ENCODE measurements around the gene FMNL1. TPM values are rescaled to one million over a fixed set of nuclear protein-coding genes. Genes with fewer than 3 reads are reported as not detected.
A peak's percentile ranks its signal among the peaks of the same experiment; 100 is the strongest.

FMNL1 gene
- total RNA-seq: 100 to 1,000 TPM; 362 to 473 (median 457) TPM
- total RNA-seq (2013): 196 TPM
- total RNA-seq: 78.0 to 693 (median 352) reads per million in 29 experiments

- CTCF ChIA-PET: interaction anchor here (0.6 to 4.6 kb wide), 7 partner anchors 10 to 72 kb away, joined by 3 to 117 read pairs (median 6); partner anchors contain the start of gene HEXIM1 (in 1 of the 2)
- DNase-seq (peak in 30 of 35 experiments; percentile 40 to 80 (median 56)), ATAC-seq (replicated peaks in 1 of 4) (peak in 3 of 4 experiments; percentile 13 to 28 (median 19))
- Mint-ChIP-seq H3K4me3 (peak within 1 kb of the TSS; percentile 95 to 100 (median 99)), H3K36me3 (peaks cover 18% of the 10 kb centered on the region), H3K4me1 (peaks cover 50 to 66% (median 57%) of the 10 kb centered on the region in 3 donors), H3K27me3 (no peaks in the 10 kb centered on the region), H3K27ac (peak within 1 kb of the TSS; percentile 99), H3K9me3 (no peaks in the 10 kb centered on the region)
- Histone ChIP-seq H3K4me1 (ENCODE audit: control insufficient read depth in 1 of 2, extremely low read depth in 1 of 2, insufficient read depth in 2 of 2, low read length in 2 of 2) (peaks cover 22 to 64% of the 10 kb centered on the region in 2 experiments), H3K27me3 (replicated peaks in 1 of 2; ENCODE audit: control insufficient read depth in 2 of 2, extremely low read depth in 1 of 2, insufficient read depth in 2 of 2, low read length in 1 of 2) (no peaks in the 10 kb centered on the region), H3K36me3 (ENCODE audit: control insufficient read depth in 2 of 2, extremely low read depth in 1 of 2, insufficient read depth in 1 of 2, low read length in 1 of 2) (peaks cover 8 to 24% of the 10 kb centered on the region in 2 donors), H3K4me3 (ENCODE audit: control insufficient read depth in 1 of 2, extremely low read depth in 1 of 2, low read length in 1 of 2) (peak within 1 kb of the TSS; percentile 87 to 96), H3K9me3 (no peaks in the 10 kb centered on the region), H3K27ac (ENCODE audit: low read length) (peak within 1 kb of the TSS; percentile 100)
- POLR2A ChIA-PET: interaction anchor here (0.6 to 0.7 kb wide), 4 partner anchors 79 to 354 kb away, joined by 3 to 9 read pairs (median 8); no protein-coding TSS in a partner anchor
- WGBS (ENCODE audit: insufficient coverage): under 1% methylated on average over 76 of the region's 98 CpGs
Observed at GRCh38 chr17:45221081-45222013, at the start of gene FMNL1. FMNL1 (plus strand) TSS chr17:45221885; CDS start chr17:45222125, 240 bp downstream.

- Mint-ChIP-seq H3K4me1 (peaks cover 19 to 24% (median 23%) of the 10 kb centered on the region in 3 donors), H3K27me3 (no peaks in the 10 kb centered on the region), H3K9me3 (no peaks in the 10 kb centered on the region), H3K4me3 (peak overlapping the region; percentile 13 to 82 (median 13)), H3K27ac (peak overlapping the region; percentile 49 to 98), H3K36me3 (no peaks in the 10 kb centered on the region)
- Histone ChIP-seq H3K27me3 (replicated peaks in 1 of 2; ENCODE audit: control insufficient read depth in 2 of 2, extremely low read depth in 1 of 2, insufficient read depth in 2 of 2, low read length in 1 of 2) (no peaks in the 10 kb centered on the region), H3K4me3 (ENCODE audit: control insufficient read depth in 1 of 2, extremely low read depth in 1 of 2, low read length in 1 of 2) (peak overlapping the region; percentile 35 to 42), H3K4me1 (ENCODE audit: control insufficient read depth in 1 of 2, extremely low read depth in 1 of 2, insufficient read depth in 2 of 2, low read length in 2 of 2) (peaks cover 12 to 25% of the 10 kb centered on the region in 2 experiments), H3K9me3 (no peaks in the 10 kb centered on the region), H3K27ac (ENCODE audit: low read length) (peak overlapping the region; percentile 62), H3K36me3 (ENCODE audit: control insufficient read depth in 2 of 2, extremely low read depth in 1 of 2, insufficient read depth in 1 of 2, low read length in 1 of 2) (no peaks in the 10 kb centered on the region)
- ATAC-seq (replicated peaks in 1 of 4) (no peak), DNase-seq (no peak)
- POLR2A ChIA-PET: no interaction called here
- CTCF ChIA-PET: interaction anchor here in 1 of 2 donors (0.6 to 2.6 kb wide), 5 partner anchors 19 to 37 kb away, joined by 3 to 20 read pairs (median 6); partner anchors contain the start of genes ACBD4 and HEXIM1
- WGBS (ENCODE audit: insufficient coverage): no CpG with 5 or more reads among the region's 5 CpGs
Observed at GRCh38 chr17:45172232-45172540, 49.5 kb upstream of the FMNL1 start.

GRCh38 chr17:45172541-45173286 lies 49.0 kb upstream of the FMNL1 start:
- no peaks in the 10 kb centered on the region for H3K36me3 Mint-ChIP-seq
- ChIA-PET POLR2A (interaction anchor here (0.6 to 0.7 kb wide), 3 partner anchors 17 to 168 kb away, joined by 3 to 9 read pairs (median 3); no protein-coding TSS in a partner anchor), CTCF (interaction anchor here (0.6 to 2.6 kb wide), 7 partner anchors 11 to 37 kb away, joined by 3 to 20 read pairs (median 5); partner anchors contain the start of genes ACBD4 (in 2 of the 2), HEXIM1 (in 1 of the 2) and HEXIM2 (in 1 of the 2))
- Histone ChIP-seq H3K9me3 (no peaks in the 10 kb centered on the region), H3K4me1 (ENCODE audit: control insufficient read depth in 1 of 2, extremely low read depth in 1 of 2, insufficient read depth in 2 of 2, low read length in 2 of 2) (peaks cover 12 to 25% of the 10 kb centered on the region in 2 experiments), H3K27ac (ENCODE audit: low read length) (peak overlapping the region; percentile 62), H3K27me3 (replicated peaks in 1 of 2; ENCODE audit: control insufficient read depth in 2 of 2, extremely low read depth in 1 of 2, insufficient read depth in 2 of 2, low read length in 1 of 2) (no peaks in the 10 kb centered on the region), H3K4me3 (ENCODE audit: control insufficient read depth in 1 of 2, extremely low read depth in 1 of 2, low read length in 1 of 2) (peak overlapping the region; percentile 39 to 42), H3K36me3 (ENCODE audit: control insufficient read depth in 2 of 2, extremely low read depth in 1 of 2, insufficient read depth in 1 of 2, low read length in 1 of 2) (no peaks in the 10 kb centered on the region)
- DNase-seq: peak in 29 of 35 experiments; percentile 14 to 60 (median 33)
- no peaks in the 10 kb centered on the region for H3K27me3 Mint-ChIP-seq
- H3K27ac Mint-ChIP-seq: peak overlapping the region; percentile 93 to 98
- ATAC-seq (replicated peaks in 1 of 4): peak; percentile 80 to 88 (median 82)
- peak overlapping the region; percentile 69 to 82 (median 74) for H3K4me3 Mint-ChIP-seq
- H3K9me3 Mint-ChIP-seq: no peaks in the 10 kb centered on the region
- peaks cover 19 to 24% (median 23%) of the 10 kb centered on the region in 3 donors for H3K4me1 Mint-ChIP-seq
- WGBS (ENCODE audit: insufficient coverage): 24% methylated on average over 7 of the region's 10 CpGs

GRCh38 chr17:45175759-45176115 lies 45.9 kb upstream of the FMNL1 start:
- peak overlapping the region in 1 of 2 donors; percentile 13 for H3K27ac Mint-ChIP-seq
- H3K27me3 Mint-ChIP-seq: no peaks in the 10 kb centered on the region
- H3K9me3 ChIP-seq: no peaks in the 10 kb centered on the region
- H3K4me1 Mint-ChIP-seq: peaks cover 19 to 23% (median 21%) of the 10 kb centered on the region in 3 donors
- WGBS (ENCODE audit: insufficient coverage): no CpG with 5 or more reads among the region's 3 CpGs
- H3K4me3 Mint-ChIP-seq: no peak overlapping the region
- DNase-seq: no peak
- H3K4me3 ChIP-seq (ENCODE audit: control insufficient read depth in 1 of 2, extremely low read depth in 1 of 2, low read length in 1 of 2): no peak overlapping the region
- no peak for ATAC-seq (replicated peaks in 1 of 4)
- H3K36me3 ChIP-seq (ENCODE audit: control insufficient read depth in 2 of 2, extremely low read depth in 1 of 2, insufficient read depth in 1 of 2, low read length in 1 of 2): no peaks in the 10 kb centered on the region
- H3K4me1 ChIP-seq (ENCODE audit: control insufficient read depth in 1 of 2, extremely low read depth in 1 of 2, insufficient read depth in 2 of 2, low read length in 2 of 2): peaks cover 12 to 25% of the 10 kb centered on the region in 2 experiments
- no peak overlapping the region for H3K27ac ChIP-seq (ENCODE audit: low read length)
- ChIA-PET POLR2A (interaction anchor here in 1 of 2 donors (0.9 kb wide), 1 partner anchor 19 kb away, joined by 3 read pairs; no protein-coding TSS in a partner anchor), CTCF (interaction anchor here (0.6 to 0.8 kb wide), 2 partner anchors 15 to 40 kb away, joined by 3 read pairs; partner anchors contain the start of gene ACBD4 (in 1 of the 2))
- no peaks in the 10 kb centered on the region for H3K9me3 Mint-ChIP-seq
- no peaks in the 10 kb centered on the region for H3K27me3 ChIP-seq (replicated peaks in 1 of 2; ENCODE audit: control insufficient read depth in 2 of 2, extremely low read depth in 1 of 2, insufficient read depth in 2 of 2, low read length in 1 of 2)
- no peaks in the 10 kb centered on the region for H3K36me3 Mint-ChIP-seq

GRCh38 chr17:45177563-45177962 lies 44.1 kb upstream of the FMNL1 start:
- POLR2A ChIA-PET: no interaction called here
- no peak overlapping the region for H3K4me3 Mint-ChIP-seq
- H3K4me1 Mint-ChIP-seq: peaks cover 5 to 11% (median 6%) of the 10 kb centered on the region in 3 donors
- no peak overlapping the region for H3K27ac ChIP-seq (ENCODE audit: low read length)
- H3K27ac Mint-ChIP-seq: no peak overlapping the region
- H3K9me3 ChIP-seq: no peaks in the 10 kb centered on the region
- no peaks in the 10 kb centered on the region for H3K36me3 Mint-ChIP-seq
- CTCF ChIA-PET: no interaction called here
- no peaks in the 10 kb centered on the region for H3K9me3 Mint-ChIP-seq
- H3K27me3 Mint-ChIP-seq: no peaks in the 10 kb centered on the region
- no peaks in the 10 kb centered on the region for H3K27me3 ChIP-seq (replicated peaks in 1 of 2; ENCODE audit: control insufficient read depth in 2 of 2, extremely low read depth in 1 of 2, insufficient read depth in 2 of 2, low read length in 1 of 2)
- 90% methylated on average over 2 of the region's 7 CpGs for WGBS (ENCODE audit: insufficient coverage)
- DNase-seq (no peak), ATAC-seq (replicated peaks in 1 of 4) (no peak)
- no peaks in the 10 kb centered on the region for H3K36me3 ChIP-seq (ENCODE audit: control insufficient read depth in 2 of 2, extremely low read depth in 1 of 2, insufficient read depth in 1 of 2, low read length in 1 of 2)
- no peak overlapping the region for H3K4me3 ChIP-seq (ENCODE audit: control insufficient read depth in 1 of 2, extremely low read depth in 1 of 2, low read length in 1 of 2)
- peaks cover 3 to 10% of the 10 kb centered on the region in 2 experiments for H3K4me1 ChIP-seq (ENCODE audit: control insufficient read depth in 1 of 2, extremely low read depth in 1 of 2, insufficient read depth in 2 of 2, low read length in 2 of 2)
